Measurements from ENCODE around the gene THEMIS2.

Gene THEMIS2

DNA sequence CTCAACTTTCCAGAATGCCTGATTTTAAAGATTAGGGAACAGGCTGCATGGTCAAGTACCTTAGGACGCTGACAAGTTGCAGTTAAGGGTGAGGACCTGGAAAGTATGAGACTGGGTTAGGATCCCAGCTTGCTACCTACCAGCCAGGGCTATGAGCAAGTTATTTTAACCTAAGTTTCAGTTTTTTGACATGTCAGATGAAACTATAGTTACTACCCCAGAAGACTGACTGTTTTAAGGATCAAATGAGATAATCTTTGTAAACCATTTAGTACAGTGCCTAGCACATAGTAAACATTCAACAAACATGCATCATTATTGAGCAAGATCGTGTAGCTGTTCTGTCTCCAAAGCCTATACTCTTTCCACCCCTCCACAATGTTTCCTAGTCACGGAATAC lies 14.4 kb downstream of the THEMIS2 start:
- DNase-seq, result no peak

DNA sequence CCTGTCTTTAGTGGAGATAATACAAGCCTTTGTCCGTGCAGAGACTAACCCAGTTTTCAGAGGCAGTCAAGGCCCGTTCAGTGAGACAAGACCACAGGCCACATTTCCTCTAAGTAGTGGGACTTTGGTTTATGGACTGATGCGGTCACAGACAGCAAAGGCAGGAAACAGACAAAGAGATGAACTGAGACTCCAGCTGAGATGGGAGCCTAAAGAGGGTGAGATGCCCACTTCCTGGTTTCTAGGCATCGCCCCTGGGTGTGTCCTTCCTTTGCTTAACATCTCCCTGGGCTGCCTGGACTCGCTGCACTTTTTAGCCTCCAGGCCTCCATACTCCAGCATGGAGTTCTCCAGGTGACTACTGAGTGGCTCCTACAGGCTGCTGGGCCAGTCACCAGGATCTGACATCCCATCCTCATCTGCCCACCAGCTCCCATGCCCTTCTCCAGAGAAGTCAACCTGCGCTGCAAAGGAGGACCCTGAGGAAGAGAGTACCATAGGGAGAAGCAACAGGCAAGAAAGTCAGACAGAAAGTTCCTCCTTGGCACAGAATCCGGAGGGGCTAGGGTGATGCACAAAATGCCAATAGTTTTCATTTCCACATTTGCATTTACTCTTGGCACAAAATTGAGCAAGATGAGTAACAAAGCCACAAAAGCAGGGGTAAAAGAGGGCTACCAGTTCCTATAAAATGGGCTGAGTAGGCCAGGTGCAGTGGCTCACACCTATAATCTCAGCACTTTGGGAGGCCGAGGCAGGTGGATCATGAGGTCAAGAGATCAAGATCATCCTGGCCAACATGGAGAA lies 15.1 kb downstream of the THEMIS2 start:
- no peak for DNase-seq

DNA sequence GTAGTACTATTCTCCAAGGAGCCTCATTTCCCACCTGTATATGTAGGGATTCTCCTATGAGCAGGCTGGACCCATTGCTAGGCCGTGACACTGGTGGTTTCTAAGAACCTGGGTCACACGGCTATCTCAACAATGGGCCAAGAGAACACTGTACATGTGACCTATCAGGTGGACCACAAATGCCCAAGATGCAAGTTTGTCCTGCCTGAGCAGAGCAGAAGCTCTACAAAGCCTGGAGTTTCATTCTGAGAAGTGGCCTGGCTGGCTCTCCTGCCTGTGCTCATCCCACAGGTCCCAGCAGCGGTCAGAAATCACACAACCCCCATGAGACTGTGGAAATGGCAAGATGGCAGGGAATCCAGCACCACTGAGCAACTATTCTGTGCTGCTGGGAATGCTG lies 17.2 kb downstream of the THEMIS2 start:
- no peak for DNase-seq

DNA sequence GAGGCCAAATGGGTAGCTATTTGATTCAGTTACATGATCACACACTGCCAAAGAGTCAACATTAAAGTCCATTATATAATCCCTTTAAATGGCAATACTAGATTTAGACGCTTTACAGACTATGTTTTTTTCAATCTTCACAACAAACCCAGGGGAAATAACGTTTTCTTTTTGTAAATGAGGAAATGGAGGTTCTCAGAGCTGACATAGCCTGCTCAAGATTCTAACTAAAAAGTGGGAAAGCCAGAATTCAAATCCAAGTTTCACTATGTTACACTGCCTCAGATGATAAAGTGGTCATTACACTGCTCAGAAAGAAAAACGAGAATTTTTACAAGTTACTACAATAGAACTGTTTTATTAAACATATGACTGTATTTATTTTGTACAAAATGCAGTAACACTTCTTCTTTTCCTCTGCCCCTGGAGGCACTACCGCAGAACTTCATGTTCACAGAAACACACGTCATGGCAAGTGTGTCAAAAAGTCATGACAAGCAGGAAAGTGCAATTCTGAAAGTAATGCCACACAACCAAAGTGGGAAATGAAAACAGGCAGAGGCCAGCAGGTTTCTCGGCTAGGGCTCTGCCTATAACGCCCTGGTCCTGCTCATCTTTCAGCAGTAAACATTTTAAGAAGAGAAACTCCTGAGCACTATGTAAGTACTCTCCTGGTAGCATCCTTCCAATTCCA lies 19.0 kb downstream of the THEMIS2 start:
- no peak for DNase-seq

DNA sequence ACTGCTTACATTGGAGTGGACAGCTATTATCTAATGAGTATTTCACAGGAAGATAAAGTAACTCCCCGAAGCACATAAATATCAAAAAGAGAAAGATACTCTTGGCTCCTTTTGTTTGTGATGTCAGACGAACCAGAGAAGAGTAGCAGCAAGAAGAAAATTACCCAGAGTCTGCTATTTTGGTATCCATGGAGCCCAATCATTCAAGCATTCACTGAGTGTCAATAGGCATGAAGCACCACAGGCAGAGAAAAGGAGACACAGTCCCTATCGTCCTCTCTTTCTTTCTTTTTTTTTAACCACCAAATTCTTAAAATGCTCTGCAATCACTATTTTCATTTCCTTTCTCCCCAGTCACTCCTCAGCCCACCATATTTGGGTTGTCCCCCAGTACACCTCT lies 22.2 kb downstream of the THEMIS2 start:
- no peak for DNase-seq

DNA sequence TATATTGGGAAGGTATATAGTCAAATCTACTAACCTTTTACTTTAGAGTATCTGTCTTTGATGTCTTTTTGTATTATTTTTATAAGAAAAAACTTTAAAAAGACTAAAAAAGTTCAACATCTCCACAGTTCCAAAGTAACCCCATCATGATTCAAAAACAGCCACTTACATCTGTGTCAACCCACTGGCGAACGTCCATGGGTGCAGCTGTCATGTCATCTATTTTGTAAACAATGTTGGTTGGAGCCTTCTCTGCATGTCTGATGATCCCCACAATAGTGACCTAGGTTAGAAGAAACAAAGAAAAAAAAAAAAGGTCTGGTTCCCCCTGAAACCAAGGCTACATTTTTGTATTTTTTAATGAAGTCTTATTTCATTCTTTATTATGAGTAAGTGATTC lies 34.4 kb downstream of the THEMIS2 start:
- no peak for DNase-seq

DNA sequence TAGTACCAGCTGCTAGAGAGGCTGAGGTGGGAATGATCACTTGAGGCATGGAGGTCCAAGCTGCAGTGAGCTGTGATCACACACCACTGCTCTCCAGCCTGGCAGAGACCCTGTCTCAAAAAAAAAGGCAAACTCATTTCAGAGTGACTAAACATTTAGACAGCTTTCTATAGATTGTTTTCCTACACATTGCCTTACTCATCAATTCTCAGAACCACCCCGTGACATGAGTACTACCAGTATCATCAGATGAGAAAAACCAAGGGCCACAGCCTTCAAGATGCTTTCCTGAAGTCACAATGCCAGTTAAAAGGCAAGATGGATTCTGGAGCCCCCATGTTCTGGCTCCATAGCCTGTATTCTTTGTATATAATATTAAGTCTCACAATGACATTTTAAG lies 40.1 kb downstream of the THEMIS2 start:
- DNase-seq, result no peak

DNA sequence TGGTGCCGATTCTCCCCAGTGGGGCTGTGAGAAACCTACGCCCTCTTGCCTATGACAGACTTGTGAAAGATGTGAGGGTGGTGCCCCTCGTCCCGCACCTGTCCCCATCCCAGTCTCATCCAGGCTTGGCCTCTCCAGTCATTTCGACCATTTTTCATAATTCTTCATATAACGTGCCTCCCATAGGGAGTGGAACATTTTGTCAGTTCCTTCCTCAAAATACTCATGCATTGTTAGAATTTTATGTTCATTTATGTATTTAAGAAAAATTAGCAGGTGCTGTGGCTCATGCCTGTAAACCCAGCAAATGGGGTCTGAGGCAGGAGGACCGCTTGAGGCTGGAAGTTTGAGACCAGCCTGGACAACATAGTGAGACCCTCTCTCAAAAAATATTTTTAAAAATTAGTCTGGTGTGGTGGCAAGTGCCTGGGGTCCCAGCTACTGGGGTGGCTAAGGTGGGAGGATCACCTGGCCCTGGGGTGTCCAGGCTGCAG lies 42.8 kb downstream of the THEMIS2 start:
- no peak for DNase-seq

DNA sequence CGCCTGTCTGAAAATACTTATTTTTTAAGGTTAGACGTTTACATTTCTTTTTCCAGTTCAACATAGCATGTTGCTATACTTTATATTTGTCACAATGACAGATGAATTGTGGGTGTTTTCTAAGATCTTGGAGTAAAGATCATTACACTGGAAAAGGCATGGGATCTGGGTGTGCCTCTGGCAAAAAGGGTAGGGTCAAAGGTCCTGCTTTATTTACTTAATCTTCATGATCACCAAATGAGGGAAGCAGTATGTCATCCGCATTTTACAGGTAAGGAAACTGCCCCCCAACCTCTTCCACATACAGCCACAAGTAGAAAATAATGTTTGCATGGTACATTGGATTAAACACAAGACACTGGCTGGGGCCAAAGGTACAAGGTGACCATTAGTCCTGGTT lies 49.9 kb downstream of the THEMIS2 start:
- no peak for DNase-seq

DNA sequence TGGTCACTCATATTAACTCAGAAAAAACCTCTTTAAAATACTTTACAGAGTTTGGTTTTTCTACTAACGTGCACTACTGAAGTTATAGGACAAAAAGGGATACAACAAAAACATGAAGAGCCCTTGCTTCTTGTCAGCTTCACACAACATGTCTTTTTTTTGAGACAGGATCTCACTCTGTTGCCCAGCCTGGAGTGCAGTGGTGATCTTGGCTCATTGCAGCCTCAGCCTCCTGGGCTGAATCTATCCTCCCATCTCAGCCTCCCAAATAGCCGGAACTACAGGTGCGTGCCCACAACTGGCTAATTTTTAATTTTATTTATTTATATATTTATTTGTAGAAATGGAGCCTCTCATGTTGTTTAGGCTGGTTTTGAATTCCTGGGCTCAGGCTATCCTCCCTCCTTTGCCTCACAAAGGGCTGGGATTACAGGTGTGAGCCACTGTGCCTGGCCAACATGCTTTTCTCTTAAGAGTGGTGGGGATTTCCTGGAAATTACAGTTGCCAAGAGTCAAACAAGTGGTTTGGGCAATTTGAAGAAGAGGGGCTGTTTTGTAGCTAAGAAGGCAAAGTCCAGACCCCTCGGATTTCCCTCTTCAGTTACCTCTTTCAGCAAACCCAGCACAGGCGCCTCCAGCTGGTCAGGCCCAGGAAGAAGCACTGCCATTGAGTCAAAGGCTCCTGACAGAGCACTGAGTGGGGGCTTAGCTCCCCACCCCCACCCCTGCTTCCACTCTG lies 56.0 kb downstream of the THEMIS2 start:
- no peak for DNase-seq

DNA sequence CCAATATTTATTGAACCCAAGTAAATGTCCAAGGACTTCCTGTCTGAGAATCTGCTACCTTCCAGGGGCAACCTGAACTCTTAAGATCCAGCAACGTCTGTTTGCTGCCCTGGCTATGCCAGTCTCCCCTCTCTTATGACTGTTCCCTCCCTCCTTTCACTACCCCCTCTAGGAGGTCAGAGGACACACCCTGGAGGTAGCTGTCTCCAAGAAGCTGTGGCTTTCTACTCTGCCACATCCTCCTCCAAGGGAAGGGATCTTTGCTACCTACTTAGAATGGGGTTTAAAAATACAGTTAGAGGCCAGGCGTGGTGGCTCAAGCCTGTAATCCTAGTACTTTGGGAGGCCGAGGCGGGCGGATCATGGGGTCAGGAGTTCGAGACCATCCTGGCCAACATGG lies 58.8 kb downstream of the THEMIS2 start:
- DNase-seq, result no peak

DNA sequence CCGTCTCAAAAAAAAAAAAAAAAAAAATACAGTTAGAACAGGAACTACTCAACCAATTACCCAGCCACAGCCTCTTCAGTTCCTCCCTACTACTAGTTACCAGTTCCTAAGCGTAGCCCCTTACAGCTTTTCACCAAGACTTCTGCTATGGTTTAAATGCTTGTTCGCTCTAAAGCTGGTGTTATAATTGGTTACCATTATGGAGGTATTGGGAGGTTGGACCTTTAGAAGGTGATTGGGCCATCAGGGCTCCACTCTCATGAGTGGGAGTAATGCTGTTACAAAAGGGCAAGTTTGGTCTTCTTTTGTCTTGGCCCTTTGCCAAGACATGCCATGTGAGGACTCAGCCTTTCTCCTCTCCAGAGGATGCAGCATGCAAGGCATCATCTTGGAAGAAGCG lies 59.4 kb downstream of the THEMIS2 start:
- DNase-seq, result no peak

DNA sequence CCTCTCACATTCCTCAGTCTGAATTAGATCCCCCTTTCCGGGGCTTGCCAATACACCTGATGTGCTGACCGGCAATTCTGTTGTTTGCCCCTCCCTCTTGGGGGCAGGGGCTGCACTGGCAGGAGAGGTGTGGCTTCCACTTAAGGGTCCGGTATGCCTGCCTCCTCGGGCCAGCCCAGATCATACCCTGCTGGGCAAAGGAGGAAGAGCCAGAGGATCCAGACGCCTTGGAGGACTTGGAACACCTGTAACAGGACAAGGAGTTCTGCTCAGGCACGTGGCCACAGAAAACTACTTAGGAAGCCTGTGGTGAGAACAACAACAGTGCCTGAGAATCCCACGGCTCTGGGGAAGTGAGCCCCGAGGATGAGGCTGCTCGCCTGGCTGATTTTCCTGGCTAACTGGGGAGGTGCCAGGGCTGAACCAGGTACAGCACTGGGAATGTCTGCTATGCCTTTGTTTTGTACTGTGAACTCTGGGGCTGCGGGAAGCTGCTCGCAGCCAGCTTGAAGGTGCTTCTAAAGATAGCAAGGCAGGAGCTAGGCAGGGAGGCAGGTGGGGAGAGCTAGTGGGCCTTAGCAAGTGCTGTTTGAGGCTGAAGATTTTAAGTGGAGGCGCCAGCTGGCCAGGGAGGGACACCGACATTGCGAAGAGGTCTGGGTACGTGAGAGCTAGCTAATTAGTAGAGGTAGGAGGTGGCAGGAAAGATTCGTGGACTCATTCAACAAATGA lies 62.6 kb downstream of the THEMIS2 start, which contains the start of gene SMPDL3B:
Gene SMPDL3B (plus strand): TSS at position 183 of the 732 bp plus-strand sequence. CDS start 184 bp downstream, at position 367.
- no peak for DNase-seq

DNA sequence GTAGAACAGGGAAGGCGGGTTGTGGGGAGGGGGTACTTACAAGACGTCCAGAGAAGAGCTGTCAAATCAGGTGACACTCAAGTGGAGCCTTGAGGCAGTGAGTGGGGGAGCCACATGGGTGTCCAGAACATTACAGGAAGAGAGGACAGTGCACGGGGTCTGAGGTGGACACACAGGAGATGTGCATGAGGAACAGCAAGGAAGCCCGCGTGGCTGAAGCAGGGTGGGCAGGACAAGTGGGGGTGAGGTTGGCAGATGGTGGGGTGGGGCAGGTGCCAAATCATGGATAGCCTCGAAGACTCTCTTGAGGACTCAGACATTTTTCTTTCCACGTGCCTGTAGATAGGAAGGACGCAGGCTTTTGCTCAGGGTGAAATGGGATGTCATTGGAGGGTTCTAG lies 63.4 kb downstream of the THEMIS2 start:
- DNase-seq, result no peak

All from NCI-H774 (cell line).